HG03354 (cell line): ENCODE measurements around the gene ABHD17A.

Source experiments
- ATAC-seq: cut with Tn5 transposase; IDR thresholded peaks from one replicate; pipeline ENCODE4 v1.9.1; 2021; ENCODE audit warnings: mild to moderate bottlenecking; ENCODE audit not compliant: unreplicated experiment, poor library complexity, severe bottlenecking

ABHD17A gene

DNA sequence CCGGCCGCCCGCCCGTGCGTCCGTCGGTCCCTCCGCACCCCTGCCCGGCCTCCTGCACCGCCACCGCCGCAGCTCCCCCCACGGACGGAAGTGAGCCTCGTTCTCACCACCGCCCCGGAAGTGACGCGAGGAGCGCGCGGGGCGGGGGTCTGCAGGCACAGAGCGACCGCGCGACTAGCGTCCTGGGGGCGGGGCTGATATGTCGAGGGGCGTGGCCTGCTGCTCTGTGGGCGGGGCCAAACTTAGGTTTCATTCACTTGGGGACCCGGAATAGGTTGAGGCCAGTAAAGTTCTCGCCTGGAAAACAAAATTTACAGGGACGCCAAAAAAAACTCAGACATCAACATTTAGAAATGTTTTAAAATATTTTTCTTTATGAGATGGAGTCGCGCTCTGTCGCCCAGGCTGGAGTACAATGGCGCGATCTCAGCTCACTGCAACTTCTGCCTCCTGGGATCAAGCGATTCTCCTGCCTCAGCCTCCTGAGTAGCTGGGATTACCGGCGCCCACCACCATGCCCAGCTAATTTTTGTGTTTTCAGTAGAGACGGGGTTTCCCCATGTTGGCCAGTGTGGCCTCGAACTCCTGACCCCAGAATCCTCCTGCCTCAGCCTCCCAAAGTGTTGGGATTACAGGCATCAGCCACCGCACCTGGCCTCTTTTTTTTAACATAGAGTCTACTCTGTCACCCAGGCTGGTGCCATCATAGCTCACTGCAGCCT lies at the start of gene ABHD17A:
TSS of gene ABHD17A (minus strand) at position 99 of the 722 bp plus-strand sequence. CDS start 3,930 bp downstream, outside the sequence.
- peak; percentile 76 for ATAC-seq

DNA sequence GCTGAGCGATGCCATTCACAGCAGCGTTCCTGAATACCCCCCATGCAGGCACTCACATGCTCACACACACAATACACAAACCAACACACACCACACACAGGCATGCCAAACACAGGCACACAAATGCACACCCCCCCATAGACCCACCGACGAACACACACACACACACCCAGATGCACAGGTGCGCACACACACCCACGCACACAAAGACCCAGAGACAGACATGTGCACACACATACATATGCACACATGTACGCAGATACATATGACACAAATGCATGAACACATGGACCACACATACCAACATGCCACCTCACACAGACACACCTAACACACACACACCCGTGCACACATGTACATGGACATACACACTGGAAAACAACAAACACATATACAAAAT lies 48.6 kb upstream of the ABHD17A start:
- ATAC-seq, result no peak

DNA sequence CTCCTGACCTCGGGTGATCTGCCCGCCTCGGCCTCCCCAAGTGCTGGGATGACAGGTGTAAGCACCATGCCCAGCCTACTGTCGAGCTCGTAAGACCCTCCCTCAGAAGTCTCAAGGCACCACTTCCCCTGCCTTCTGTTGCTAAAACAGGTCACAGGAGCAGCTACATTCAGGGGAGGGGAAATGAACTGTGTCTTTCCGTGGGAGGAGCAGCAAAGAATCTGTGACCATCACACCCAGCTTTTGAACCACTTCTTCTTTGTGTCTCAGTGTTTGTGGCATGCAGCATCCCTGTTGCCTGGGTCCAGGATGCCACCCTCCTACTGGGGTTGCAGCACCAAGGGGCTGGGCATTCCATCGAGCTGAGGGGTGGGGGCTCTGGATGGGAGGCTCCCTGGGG lies 47.9 kb upstream of the ABHD17A start:
- ATAC-seq, result no peak

DNA sequence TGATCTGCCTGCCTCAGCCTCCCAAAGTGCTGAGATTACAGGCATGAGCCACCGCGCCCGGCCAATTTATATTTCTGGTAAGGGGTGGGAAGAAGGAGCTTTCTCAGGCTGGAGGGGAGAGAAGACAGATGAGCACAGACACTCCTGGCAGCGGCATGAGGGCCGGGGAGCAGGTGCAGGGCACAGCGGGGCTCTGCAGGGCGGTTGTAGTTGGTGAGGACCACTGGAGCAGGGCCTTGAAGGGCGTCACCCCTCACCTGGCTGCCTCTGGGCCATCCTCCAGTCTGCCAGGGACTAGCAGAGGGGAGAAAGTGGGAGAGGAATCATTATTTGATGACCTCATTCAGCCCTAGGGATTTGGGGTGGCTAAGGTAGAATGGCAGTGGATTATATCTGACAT lies 47.1 kb upstream of the ABHD17A start:
- ATAC-seq, result no peak

DNA sequence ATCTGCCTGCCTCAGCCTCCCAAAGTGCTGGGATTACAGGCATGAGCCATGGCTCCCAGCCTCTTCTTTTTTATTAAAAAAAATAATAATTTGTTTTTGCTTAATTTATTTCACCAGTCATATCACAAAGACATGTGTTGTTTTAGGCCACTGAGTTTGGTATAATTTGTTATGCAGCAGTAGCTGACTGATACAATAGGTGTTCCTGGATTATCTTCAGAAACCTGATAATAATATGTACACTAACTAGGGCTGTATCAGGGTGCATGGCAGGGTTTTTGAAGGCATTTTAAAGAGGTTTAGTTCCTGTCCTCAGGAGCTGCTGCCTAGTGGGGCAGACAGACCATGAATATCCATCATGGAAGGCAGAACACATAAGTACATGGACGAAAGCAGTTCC lies 46.1 kb upstream of the ABHD17A start:
- ATAC-seq, result no peak

DNA sequence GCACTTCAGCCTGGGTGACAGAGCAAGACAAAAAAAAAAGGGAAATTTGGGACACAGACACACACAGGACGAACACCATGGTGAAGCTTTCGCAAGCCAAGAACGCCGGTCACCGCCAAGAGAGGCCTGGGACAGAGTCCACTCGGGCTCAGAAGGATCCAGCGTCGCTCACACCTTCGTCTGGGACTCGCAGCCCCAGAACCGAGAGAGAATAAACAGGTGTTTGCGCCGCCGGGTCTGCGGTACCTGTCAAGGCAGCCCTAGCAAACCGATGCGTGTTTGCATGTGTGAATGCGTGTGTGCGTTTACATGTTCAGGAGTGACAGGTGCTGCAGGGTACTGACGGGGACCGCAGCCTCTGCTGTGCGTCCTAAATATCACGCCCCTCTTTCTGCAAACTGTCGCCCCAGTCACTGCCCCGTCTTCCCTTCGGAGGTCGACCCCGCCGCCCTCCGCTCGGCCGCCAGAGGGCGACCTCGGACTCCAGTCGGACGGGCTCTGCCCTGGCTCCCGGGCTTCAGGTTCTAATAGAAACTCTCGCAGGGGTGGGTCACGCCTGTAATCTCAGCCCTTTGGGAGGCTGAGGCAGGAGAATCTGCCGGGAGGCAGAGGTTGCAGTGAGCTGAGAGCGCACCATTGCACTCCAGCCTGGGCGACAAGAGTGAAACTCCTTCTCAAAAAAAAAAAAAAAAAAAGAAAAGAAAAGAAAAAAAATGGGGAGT lies 43.9 kb upstream of the ABHD17A start:
- peak; percentile 64 for ATAC-seq

DNA sequence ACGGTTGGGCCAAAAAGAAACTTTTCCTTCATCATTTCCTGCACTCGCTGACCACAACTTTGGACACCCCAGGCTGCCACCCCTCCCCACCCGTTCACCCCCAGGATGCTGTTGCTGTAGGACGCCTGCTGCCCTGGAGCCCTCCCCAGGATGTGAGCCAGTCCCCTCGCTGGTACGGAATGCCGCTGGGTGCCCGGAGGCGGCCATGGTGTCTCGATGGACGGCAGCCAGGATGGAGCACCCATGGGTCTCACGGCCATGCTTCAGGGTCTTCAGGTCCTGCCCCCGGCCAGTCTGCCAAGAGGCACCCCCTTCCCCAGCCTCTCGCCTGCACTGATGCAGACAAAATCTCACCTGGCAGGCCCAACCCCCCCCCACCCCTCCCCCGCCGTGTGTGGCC lies 40.2 kb upstream of the ABHD17A start:
- ATAC-seq, result no peak

DNA sequence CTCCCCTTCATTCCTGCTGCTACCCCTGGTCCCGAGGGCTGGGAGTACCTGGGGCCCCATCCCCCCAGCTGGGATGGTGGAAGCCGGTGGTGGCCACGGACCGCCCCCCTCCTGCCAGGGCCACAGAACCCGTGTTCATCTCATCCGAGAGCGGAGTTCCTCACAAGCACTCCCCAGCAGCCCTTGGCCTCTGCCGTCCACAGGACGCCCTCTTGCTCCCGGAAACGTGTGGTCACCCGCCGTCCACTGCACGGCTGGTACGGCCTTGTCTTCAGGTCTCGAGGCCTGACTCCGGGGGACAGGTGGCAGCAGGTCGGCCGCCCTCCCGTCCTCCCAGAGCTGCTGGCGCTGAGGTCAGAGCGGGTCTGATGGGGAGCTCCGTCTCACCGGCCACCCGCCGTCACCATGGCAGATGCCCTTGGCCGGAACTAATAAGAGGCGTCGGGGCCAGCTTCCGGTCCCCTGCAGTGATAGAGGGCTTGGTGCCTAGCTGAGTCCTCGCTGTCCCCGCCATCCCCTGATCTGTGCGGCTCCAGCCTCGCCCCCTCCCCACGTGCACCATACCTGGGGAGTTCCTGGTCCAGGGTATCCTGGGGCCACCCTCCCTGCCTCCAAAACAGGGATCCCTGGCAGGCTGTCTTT lies 39.1 kb upstream of the ABHD17A start:
- ATAC-seq, result no peak

DNA sequence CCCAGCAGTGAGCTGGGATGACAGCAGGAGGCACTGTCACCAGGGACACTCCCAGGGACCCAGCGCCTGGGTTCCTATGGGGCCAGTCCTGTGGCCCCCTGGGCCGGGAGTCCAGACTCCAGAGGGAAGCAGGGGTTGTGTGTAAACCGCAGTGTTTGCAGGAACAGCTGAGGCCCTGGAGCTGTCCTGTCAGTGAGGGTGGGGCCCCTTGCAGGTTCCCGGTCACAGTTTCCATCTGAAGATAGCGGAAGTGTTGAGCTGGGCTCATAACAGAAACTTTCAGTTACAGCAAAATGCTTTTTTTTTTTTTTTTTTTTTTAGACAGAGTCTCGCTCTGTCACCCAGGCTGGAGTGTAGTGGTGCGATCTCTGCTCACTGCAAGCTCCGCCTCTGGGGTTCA lies 38.0 kb upstream of the ABHD17A start:
- ATAC-seq, result no peak

DNA sequence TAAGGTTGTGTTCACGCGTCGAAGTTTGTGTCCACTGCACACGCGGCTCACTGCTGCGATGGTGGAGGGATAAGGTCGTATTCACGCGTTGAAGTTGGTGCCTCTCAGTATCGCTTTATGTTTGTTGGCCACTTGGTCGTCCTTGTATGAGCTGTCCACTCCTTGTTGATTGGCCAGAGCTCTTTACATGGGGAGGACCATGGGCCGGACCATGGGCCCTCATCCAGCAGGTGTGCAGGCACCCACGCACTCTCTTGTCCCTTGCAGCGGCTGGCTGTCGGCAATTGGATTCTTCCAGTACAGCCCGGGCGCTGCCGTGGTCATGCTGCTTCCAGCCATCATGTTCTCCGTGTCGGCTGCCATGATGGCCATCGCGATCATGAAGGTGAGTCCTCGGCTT lies 37.5 kb upstream of the ABHD17A start:
- no peak for ATAC-seq

DNA sequence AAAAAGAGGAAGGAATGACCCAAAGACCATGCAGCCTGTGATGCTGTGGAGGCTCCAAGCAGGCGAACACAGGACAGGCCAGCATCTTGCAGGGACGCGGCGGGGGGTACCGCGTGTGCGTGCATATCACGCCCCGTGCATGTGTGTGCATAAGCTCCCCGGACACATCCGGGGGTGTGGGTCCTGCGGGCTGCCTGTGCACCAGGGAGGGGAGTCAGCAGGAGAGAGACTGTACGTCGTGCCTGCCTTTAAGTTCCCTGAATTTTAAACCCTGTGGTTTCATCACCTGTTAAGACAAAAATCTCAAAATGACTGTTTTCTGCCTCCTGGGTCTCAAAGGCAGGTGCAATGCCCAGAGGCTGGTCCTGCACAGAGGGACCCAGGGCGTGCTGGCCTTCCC lies 36.5 kb upstream of the ABHD17A start:
- no peak for ATAC-seq

DNA sequence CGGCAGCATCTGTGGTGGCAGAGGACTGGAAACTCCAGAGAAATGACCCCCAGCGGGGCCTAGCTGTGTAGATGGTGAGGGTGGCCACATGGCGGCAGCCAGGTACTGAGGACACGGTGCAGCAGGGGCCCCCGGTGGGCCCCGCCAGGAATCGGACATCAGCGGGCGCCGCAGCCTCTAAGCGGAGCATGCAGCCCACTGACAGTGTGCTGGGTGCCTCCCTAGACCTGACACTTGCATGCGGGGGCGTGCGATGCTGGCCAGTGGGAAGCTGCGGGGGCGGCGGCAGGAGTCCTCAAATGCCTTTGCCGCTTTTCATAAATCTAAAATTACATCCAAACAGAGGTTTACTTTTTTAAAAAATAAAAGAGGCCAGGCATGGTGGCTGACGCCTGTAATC lies 36.0 kb upstream of the ABHD17A start:
- no peak for ATAC-seq

DNA sequence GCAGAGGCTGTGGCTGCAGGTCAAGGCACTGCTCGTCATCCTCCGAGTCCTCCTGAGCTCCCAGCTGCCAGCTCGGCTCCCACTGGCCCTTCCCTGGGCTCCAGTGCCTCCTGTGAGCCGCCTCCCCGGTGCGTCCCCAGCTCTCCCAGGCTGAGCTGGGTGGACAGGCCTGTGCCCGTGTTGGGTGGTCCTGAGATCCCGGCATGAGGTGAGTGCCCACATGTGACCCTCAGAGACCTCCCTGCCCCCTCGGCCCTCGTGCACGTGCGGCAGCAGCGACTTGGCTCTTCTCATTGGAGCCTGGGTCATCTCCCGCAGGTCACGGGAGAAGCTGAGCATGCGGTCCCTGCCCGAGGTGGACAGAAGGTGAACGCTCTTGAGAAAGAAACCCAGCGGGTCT lies 35.3 kb upstream of the ABHD17A start:
- no peak for ATAC-seq

DNA sequence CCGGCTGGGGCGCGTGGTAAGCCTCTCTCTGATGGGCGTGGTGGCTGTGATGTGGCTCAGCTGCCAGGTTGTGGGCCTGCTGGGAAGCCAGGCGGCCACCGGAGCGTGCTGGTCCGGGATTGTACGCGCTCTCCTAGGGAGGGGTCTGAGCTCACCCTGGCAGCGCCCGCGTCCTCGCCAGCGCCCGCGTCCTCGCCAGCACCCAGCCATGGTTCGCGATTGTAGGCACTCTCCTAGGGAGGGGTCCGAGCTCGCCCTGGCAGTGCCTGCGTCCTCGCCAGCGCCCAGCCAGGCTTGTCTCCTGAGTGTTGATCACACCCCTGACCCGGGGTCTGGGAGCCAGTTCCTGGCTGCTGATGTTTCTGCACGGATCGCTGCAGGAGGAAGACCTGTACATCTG lies 33.7 kb upstream of the ABHD17A start:
- no peak for ATAC-seq

DNA sequence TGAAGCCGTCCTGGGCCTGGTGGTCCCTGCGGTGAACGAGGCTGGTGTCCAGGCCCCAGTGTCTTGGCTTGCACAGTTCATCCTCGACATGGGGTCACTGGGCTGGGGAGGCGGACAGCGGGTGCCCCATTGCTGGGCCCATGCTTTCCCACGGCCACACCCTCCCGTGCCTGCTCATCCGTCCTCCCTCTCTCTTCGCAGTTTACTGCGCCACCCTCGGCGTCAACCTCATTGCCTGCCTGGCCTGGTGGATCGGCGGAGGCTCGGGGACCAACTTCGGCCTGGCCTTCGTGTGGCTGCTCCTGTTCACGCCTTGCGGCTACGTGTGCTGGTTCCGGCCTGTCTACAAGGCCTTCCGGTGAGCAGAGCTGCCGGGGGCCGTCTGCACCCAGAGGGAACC lies 32.6 kb upstream of the ABHD17A start:
- no peak for ATAC-seq

DNA sequence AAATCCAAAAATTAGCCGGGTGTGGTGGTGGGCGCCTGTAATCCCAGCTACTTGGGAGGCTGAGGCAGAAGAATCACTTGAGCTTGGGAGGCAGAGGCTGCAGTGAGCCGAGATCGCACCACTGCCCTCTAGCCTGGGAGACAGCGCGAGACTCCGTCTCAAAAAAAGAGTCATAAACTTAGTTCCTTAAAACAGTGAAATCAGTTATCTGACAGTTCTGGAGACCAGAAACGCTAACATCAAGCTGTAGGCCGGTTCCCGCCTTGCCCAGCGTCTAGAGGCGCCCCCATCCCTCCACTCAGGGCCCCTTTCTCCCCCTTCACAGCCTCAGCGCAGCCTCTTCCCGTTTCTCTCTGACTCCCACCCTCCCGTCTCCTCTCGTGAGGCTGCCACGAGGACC lies 31.9 kb upstream of the ABHD17A start:
- no peak for ATAC-seq

DNA sequence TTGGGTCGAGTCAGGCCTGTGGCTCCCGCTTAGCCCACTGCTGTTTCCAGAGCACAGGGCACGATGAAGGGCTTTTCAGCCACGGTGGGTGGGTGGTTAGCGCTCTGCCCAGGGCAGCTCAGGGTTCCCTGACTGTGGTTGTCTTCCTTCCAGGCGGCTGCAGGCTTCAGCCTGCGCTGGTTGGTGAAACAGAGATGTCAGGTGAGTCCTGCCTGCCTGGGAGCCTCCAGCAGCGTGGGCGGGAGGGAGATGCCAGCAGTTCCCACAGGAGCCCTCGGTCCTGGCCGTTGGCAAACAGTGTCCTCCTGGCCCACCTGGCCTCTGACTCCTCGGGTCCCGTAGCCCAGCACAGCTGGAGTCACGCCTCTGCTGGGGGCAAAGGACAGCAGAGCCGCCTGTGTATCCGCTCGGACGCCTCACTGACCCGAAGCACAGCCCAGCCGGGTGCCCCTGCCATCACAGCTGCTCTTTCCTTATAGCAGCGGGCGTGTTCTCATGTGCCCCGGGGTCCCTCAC lies 29.6 kb upstream of the ABHD17A start:
- no peak for ATAC-seq

DNA sequence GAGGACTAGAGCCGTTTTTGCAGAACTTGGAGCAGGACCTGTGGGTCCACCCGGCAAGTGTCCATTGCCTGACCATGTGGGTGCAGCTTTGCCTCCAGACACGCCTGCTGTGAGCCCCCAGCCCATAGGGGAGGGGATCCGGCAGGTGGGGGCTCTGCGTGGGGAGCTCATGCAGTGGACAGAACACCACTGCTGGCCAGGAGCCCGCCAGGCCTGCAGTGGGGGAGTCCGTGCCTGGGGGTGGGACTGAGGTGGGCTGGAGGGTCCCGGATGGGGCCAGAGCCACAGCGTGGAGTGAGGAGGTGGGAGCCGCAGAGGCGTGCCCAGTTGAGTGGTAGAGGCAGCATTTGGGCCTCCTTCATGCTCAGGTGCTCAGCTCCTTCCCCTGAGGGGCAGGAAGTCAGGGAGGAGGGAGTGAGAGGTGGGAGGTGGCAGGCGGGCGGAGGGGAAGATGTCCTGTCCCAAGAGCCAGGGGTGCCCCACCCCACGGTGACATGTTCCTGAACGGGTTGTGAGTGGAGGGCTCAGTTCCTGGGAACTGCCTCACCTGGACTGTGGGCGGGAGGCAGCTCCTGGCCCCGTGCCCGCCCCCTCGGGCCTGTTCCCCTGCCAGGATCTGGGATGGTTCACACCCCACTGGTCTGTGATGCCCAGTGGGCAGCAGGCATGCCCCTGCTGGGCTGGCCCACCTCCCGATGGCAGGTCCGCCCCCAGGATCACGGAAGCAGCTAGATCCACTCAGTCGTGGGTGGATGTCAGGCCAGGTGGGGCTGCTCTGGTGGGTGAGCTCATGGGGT lies 28.7 kb upstream of the ABHD17A start:
- ATAC-seq, result no peak

DNA sequence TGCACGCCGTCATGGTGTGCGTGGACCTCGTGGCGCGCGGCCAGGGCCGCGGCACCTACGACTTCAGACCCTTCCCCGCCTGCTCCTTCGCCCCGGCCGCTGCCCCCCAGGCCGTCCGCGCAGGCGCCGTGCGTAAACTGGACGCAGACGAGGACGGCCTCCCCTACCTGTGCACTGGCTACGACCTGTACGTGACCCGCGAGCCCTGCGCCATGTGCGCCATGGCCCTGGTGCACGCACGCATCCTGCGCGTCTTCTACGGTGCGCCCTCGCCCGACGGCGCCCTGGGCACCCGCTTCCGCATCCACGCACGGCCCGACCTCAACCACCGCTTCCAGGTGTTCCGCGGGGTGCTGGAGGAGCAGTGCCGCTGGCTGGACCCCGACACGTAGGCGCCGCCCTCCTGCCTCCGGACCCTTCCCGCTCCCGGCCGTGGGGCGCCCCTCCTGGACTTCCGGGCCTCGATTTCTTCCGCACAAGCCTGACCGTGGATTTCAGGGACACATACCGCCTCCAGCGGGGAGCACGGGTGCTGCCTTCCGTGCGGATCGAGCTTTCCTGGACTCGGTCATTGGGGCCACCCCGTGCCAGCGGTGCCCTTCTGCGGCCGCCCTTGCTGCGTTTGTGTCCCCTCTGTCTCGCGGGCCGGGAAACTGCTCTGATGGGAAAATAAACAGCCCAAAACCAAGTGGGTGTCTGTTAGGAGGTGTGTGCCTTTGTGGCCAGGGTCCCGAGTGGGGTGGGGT lies 27.6 kb upstream of the ABHD17A start:
- no peak for ATAC-seq
